IPS-NIHi7 (cell line): ENCODE results near the gene ATG16L1.
"Not testable (repeated sequence)": the region's sequence is repeated elsewhere in the genome, so short reads cannot be mapped to it uniquely, and the experiment has no call there.

ENCODE experiments used
- DNase-seq: peaks from one replicate; pipeline ENCODE4 v3.0.0; 2012; ENCODE audit warnings: mixed read lengths; ENCODE audit errors: extremely low spot score

The ATG16L1 gene

DNA sequence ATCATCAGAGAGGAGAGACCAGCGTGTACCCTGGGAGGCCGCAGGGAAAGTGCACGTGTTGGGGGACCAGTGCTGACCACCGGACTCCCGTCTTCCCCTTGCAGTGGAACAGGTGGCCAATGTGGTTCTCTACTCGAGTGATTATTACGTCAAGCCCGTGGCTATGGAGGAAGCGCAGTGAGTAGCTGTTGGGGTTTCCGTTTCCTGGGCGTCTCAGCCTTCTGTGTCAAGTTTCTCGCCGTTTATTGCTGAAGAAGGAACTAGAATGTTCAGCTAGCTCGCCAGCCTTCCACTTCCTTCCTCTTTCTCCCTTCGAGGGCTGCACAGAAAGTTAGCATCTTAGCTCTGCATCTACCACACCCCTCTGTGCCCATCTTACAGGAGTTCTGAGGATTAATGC is 80.1 kb downstream of the ATG16L1 start:
- no peak for DNase-seq

DNA sequence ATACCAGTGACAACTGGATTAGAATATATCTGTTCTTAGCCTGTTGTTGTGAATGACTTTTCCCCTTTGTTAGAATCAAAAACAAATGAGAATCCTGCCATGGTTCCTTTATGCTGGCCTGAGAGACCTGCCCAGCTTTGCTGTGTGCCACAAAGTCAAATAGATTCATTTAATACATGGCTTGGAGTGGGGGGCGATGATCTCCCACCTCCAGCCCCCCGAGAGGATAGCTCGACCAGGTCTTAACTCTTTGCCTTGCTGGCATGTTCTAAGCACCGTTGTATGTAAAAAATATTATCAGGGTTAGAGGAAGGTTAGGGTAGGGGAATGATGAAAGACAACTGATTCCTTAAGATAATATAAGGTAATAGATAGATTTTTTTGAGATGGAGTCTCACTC is 80.7 kb downstream of the ATG16L1 start:
- no peak for DNase-seq

DNA sequence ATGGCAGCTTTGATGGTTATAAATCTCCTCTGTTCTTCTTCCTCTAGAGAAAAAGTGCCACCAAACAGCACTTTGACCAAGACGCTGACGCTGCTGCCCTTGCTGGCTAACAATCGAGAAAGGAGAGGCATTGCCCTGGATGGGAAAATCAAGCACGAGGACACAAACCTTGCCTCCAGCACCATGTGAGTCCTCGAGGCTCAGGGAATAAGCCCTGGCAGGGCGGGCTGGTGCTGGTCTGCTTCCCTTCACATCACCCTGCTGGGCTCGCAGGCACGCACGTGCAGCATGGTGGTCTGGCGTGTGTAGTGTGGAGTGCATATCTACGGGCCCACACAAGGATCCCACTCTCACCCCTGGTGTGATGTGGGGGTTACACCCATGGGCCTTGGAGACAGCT is 83.4 kb downstream of the ATG16L1 start:
- DNase-seq = no peak

DNA sequence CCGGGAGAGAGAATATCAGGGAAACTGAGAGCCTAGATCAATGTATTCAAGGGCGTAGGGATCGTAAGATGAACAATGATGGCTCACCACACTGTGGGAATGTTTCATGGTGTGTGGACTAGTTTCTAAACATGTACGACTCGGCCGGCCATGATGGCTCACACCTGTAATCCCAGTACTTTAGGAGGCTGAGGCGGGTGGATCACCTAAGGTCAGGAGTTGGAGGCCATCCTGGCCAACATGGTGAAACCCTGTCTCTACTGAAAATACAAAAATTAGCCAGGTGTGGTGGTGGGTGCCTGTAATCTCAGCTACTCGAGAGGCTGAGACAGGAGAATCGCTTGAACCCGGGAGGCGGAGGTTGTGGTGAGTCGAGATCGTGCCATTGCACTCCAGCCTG is 84.6 kb downstream of the ATG16L1 start:
- DNase-seq = not testable (repeated sequence)

- no peak for DNase-seq
Observed at GRCh38 chr2:233336541-233336940, 85.1 kb downstream of the ATG16L1 start.

DNA sequence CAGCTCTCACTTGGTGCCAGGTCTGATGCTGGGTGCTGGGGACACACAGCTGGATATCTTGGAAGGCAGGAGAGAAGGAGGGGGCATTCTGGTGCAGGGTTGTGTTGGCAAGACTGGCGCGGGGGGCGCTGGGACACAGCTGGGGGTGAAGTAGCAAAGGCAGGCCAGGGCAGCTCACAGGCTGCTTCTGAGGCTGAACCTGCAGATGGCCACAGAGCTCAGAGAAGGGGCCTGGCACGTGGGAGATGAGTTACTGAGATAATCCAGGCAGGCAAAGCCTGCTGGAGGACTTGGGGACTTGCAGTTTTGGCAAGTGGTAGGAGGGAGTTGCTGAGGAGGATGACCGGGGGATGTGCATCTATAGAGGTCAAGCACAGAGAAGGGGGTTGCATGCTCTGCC is 86.6 kb downstream of the ATG16L1 start:
- DNase-seq = no peak

- DNase-seq = no peak
Observed at GRCh38 chr2:233338812-233339368, 87.4 kb downstream of the ATG16L1 start.

- no peak for DNase-seq
Observed at GRCh38 chr2:233339427-233339826, 88.0 kb downstream of the ATG16L1 start.

GRCh38 chr2:233341296-233341695 is 89.8 kb downstream of the ATG16L1 start:
- no peak for DNase-seq

DNA sequence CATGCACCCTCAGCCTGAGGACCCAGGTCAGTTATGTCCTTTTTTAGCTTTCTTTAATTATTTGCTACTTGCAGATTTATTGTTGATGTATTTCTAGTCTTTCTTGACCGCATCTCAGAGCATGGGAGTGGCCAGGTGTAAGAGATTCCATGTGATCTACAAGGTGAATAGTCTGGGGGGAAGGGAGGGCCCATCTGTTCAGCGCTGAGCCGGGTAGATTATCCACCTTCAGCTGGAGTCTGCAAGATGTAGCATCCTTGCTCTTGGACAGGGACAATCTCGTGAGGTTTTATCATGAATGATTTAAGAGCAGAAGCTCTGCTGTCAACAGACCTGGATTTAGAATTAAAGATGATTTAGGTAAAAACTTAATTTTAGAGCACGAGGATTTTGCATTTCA is 90.8 kb downstream of the ATG16L1 start:
- no peak for DNase-seq

DNA sequence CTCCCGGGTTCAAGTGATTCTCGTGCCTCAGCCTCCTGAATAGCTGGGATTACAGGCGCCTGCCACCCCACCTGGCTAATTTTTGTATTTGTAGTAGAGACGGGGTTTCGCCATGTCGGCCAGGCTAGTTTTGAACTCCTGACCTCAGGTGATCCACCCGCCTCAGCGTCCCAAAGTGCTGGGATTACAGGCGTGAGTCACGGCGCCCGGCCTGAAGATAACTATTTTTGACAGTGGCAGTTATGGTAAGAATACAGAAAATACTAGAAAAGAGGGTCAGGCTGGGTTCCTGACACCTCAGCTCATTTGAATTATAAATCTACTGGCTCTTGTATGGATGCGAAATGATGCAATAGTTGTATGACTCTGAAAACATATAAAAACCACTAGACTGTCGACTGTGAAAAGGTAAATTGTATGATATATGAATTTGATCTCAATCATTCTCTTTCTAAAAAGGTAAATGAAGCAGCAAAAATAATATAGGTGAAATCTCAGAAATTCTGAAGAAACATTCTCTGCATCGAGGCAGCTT is 91.8 kb downstream of the ATG16L1 start:
- no peak for DNase-seq
